GM18508 (cell line): ENCODE data around the gene DRD3.

Source experiments
- ATAC-seq: cut with Tn5 transposase; IDR thresholded peaks from one replicate; pipeline ENCODE4 v1.9.1; 2021; ENCODE audit warnings: moderate number of reproducible peaks; ENCODE audit not compliant: insufficient read depth, unreplicated experiment

Gene DRD3

DNA sequence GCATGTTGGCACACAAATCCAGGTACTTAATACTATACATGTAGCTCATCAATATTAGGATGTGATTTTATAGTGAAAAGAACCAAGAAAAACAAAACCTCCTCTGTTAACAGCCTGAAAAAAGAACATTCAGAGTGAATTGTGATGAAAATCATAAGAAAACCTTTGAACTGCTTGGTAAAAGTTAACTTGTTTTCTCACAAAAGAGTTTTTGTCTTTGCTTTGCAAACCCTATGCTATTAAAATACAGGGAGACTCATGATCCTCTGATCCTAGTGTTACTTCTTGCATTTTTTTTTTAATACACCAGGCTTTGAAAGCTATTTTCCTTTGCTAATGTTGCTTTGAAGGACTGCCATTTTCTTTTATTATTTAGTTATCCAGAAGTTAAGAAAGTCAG, 98.7 kb downstream of the DRD3 start:
- ATAC-seq: no peak

DNA sequence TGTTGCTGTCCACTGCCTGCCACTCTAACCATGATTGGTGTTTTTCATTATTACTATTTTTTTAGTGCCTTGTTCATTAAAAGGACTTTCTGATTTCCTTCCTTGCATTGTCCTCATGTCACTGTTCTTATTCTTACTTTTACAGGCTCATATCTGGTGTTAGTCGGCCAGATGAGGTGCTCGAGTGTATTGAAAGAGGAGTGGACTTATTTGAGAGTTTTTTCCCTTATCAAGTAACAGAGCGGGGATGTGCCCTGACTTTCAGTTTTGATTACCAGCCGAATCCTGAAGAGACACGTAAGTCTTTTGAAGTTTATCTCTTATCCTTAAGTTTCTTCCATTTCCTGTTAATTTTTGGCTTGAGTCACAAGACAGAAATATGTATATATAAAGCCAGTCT, 99.1 kb downstream of the DRD3 start:
- ATAC-seq: no peak

DNA sequence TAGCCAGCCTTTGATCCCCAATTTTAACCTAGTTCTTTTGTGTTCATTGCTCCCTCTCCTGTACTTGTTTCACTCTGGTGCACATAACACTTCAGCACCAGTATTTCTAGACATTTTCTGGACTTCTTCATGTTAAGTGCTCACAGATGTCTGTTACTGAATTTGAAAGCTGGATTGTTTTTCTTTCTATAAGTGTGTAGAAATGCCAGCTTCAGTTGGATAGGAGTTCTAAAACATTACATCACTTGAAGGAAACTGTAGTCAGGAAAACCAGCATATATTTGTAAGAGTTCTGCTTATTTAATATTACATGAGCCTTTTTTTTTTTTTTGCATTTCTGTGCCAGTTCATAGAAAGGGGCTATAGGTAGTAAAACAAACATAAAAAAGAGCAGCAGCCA, 100.7 kb downstream of the DRD3 start:
- ATAC-seq: no peak
